AG09319 (cell line): ENCODE data around the gene SSBP3.

Experiments used
- DNase-seq: peaks from one replicate; pipeline ENCODE4 v3.0.0-alpha.2; 2010; ENCODE audit warnings: low read depth; ENCODE audit errors: extremely low read depth
- TF ChIP-seq, protein P1 (sequence below): IDR thresholded peaks from 2 replicates; pipeline ENCODE4 v1.5.1; 2011; ENCODE audit warnings: low read depth, mild to moderate bottlenecking, inconsistent platforms, low read length, moderate library complexity

The SSBP3 gene

DNA sequence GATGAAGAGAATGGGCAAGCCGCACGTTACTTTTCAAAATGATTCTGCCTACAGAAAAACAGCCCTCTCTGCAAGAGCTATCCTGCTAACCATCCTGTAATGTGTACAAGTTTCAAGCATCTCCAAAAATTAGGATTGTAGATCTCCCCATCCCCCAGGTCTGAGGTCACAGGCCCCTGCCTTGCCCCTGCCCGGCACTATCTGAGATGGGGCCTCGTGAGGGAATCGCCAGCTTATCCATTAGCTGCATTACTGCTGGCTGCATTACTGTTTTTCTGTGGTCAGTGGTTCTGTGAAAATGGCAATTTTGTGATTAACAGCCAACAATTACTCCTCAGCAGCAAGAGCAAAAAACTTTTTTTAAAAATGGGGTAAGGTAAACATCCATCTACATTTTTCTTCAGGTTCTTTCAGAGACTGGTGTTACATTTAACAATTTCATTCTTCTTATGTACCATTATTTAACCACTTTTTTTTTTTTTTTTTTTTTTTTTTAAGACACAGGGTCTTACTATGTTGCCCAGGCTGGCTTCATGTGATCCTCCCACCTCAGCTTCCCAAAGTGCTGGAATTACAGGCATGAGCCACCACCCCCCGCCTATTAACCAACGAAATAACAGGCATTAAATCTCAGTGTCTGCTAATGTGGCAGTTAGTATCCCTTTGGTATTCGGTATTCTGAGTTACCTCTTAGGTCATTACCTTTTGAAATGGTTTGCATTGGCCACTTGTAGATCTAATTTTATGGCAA, 122.4 kb downstream of the SSBP3 start:
- TF ChIP-seq, protein P1, sequence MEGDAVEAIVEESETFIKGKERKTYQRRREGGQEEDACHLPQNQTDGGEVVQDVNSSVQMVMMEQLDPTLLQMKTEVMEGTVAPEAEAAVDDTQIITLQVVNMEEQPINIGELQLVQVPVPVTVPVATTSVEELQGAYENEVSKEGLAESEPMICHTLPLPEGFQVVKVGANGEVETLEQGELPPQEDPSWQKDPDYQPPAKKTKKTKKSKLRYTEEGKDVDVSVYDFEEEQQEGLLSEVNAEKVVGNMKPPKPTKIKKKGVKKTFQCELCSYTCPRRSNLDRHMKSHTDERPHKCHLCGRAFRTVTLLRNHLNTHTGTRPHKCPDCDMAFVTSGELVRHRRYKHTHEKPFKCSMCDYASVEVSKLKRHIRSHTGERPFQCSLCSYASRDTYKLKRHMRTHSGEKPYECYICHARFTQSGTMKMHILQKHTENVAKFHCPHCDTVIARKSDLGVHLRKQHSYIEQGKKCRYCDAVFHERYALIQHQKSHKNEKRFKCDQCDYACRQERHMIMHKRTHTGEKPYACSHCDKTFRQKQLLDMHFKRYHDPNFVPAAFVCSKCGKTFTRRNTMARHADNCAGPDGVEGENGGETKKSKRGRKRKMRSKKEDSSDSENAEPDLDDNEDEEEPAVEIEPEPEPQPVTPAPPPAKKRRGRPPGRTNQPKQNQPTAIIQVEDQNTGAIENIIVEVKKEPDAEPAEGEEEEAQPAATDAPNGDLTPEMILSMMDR: no peak
- DNase-seq: no peak

DNA sequence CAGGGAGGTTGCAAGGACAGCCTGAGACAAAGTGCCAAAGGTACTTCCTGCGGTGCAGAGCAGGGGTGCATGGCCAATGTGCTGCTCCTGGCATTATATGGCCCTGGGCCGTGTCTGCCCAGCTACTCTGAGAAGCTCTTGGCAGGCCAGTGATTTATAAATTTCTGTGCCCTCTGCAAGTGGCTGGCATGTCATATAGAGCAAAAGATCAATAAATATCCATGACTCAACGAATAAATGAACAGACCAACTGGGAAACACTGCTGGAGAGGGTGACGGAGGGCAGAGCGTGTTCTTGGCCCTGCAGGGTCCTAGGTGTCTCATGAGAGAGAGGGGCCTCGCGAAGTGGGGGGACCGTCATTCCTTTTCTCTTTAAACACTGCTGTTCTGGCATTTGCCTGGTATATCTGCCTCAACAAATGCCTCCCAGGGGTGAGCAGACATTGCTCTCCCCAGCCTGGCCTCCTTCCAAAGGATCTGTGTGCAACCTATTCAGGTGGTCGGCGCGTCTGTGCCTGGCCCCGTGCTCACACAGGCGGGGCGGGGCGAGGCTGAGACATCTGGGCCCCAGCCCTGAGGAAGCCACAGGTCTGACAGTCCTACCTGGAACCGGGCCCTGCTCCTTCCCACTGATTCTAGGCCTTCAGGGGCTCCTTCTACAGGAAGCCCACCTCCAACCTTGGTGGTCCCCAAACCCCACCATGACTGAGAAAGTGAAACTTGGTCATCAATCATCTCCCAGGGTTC, 123.9 kb downstream of the SSBP3 start:
- TF ChIP-seq, protein P1: no peak

DNA sequence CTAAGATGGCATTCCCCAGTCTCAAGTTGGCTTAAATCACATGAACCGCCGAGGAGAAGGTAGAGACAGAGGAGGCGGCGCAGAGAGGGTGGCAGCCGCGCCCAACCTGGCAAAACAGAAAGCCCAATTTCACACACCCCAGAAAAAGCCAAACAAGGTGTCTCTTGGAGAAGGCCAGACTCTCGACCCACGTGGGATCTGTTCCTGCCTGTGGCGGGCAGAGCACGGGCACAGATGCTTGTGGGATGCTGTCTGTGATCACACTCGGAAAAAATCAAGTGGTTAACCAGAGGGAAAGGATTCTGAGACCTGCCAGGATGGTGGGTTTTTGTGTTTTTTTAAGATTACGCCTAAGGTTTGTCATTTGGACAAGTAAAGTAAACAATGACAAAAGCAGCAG, 125.5 kb downstream of the SSBP3 start:
- DNase-seq: no peak
- TF ChIP-seq, protein P1: no peak

More for the DNA sequence above, 123.9 kb downstream of the SSBP3 start:
- DNase-seq: no peak

DNA sequence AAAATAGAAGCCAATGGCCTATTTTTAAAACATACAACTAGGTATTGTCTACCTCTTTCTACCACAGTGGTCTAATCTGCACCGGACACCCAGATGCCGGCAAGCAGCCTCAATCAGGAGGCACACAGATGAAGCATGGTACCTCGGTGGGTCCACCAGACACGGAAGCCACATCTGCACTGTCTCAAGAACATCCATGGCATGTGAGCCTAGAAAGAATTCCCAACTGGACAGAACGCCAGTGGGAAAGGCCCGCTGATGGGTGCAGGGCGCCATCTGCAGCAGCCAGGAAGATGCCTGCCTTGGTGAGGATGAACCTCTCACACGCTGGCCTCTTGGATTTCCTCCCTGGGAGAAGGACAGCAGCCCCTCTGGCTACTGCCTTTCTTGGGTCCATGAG, 126.7 kb downstream of the SSBP3 start:
- no peak for DNase-seq
- TF ChIP-seq, protein P1: no peak

DNA sequence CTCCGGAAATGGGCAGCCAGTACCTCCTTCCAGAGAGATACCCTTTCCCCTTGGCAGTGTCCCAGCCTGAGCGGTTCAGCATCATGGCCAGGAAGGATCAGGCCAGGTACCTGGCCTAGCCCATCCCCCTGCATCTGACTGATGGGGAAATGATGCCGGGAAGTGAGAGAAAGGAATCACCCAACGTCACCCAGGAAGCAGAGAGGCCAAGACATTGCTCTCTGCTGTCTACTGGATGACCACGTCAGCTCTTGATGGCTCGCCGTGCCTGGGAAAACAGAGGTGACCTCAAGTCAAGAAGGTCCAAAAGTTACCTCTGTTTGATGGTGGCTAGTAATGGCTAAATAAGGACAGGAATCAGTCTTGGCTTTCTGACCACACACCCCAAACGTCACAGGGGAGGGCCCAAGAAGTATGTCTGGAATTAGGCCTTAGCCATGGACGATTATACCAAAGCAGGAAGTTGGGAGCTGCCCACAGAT, 127.2 kb downstream of the SSBP3 start:
- no peak for DNase-seq
- TF ChIP-seq, protein P1: no peak

DNA sequence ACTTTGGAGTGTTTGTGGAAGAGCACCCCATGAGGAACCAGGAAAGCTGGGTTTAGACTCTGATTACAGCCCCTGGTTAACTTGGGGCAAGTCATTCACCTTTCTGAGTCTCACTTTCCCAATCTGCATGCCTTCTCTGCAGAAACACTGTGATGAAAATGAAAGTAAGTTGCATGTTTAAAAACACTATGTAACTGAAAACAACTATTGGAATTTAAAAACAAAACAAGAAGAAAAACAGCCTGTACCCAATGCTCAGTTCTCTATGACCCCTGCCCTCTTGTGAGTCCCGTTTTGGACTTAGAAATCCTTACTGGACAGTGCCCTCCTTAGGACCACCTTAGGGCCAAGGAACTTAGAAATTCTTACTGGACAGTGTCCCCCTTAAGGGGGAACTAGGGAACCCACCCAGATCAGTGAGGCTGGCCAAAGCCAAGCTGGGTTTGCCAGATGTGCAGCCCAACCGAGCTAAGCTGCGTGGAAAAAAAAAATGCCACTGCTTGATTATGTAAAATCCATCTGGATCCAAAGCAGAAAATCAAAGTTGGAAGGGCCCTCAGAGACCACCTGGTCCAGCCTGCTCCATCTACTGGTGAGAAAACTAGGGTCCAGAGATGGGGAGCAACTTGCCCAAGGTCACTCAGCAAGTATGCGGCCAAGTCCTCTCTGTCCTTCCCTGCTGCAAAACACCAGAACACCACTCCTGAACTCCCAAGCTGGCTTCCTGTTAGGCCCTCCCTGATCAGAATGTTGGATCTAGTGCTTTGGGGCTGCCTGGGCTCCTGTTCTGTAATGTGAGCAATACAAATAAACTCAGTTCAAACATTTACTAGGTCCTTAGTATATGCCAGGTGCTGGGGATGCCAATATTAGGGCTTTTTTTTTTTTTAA, 128.5 kb downstream of the SSBP3 start:
- TF ChIP-seq, protein P1: no peak; the same call in 1 of the 2 replicates
- no peak for DNase-seq
